NCI-H1105 treated with DMSO at 0.1 percent for 48 hours (cell line): ENCODE measurements around the gene MBOAT7.
A peak's percentile ranks its signal among the peaks of the same experiment; 100 is the strongest.
"Not testable (repeated sequence)": the region's sequence is repeated elsewhere in the genome, so short reads cannot be mapped to it uniquely, and the experiment has no call there.

Source experiments
- DNase-seq: peaks from one replicate; lab custom pipeline; 2025; lab: John Stamatoyannopoulos, UW

MBOAT7 gene

DNA sequence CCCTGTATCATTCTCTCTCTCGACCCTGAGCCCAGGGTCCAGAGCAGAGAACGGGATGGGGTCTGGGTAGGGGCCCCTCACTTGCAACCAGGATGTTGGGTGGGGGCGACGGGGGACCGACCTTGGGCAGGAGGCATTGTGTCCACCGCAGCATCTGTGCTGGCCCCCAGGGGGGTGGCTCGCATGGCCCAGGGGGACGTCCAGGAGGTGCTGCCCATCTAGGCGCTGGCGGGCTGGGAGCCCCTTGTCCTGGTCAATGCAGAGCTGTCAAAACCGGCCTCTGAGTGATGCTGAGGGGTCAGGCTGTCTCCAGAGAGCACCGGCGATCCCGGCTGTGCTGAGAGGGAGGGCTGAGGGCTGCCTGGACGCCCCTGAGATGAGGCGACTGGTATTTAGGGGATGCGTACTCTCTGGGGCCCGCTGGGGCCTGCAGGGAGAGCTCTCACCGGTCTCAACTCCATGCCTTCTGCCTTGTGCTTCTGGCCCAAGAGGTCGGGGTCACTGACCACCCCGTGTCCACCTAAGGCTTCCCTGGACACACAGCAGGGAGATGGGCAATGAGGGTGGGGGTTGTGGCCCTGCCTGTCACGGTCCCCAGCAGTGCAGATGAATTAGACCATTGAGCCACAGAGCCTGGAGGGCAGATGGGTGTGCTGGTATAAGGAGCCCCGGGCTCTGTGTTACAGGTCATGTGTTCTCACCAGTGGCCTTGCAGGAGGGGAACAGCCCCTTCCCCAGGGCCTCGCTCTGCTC is 19.9 kb upstream of the MBOAT7 start:
- no peak for DNase-seq

DNA sequence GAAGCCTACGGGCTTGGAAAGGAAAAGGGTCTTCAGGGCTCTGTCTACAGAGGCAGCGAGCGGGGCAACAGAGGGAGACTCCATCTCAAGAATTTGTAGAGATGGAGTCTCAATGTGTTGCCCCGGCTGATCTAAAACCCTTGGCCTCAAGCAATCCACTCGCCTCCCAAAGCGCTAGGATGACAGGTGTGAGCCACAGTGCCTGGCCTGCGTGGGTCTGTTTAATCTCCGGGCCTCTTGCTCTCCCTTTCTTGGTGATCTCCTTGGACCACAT is 19.3 kb upstream of the MBOAT7 start:
- no peak for DNase-seq

DNA sequence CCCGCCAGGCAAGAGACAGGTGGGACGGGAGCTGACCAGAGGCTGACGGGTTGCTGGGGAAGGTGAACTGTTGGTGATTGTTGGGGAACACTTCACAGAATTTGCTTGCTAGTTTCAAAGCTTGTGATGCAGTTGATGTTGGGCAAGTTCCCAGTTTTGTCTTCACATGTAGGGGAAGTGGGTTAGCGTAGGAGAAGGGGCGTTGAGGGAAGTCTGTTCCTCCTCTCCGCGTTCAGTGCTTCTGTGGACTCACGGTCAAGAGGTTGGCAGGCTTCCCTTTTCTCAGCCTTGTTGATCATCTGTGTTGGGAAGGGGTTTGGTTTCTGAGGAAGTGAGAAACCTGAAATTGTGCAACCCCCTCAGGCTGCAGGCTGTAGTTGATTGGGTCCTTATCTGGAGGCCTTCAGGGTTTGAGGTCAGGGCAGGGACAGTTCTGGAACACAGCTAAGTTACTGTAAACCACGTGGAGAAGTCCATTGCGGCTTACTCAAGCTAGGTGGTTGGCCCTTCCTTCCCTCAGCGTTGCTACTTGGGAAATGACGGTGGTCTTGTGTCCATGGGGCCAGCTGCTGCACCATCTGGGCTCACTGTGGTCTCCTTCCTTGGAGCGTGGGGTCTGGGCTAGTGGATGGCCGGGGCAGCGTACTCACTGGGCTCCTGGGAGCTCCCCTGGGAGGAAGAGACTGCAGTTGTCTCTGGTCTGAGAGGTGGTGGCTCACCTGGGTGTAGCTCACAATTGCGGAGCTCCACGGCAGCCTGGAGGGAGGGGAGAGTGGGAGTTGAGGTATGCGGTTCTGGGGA is 18.8 kb upstream of the MBOAT7 start:
- no peak for DNase-seq

DNA sequence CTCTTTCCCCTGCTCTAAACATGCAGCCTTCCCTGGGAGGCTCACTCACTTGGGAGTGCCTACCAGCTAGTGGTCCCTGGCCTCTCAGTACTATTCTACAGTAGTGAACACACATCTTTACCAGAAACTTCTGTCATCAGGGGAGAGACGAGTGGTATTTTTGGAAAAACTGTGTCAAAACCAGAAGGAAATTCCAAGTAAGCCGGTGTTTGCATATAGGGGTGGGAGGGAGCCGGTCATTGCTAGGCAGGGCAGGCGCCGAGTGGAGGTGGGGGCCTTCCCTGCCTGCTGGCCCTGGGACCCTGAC is 18.2 kb upstream of the MBOAT7 start:
- no peak for DNase-seq

DNA sequence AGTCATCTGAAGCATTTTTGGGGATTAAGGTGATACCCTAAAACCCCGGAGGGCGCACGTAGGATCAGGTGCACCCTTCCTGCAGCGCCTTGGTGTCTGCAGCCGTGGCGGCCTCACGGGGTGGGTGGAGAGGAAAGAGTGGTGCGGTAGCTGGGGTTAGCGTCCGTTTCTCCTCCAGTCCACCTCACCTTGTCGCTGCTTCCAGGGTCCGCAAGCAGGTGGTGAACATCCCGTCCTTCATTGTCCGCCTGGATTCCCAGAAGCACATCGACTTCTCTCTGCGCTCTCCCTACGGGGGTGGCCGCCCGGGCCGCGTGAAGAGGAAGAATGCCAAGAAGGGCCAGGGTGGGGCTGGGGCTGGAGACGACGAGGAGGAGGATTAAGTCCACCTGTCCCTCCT is 17.8 kb upstream of the MBOAT7 start:
- not testable (repeated sequence) for DNase-seq

DNA sequence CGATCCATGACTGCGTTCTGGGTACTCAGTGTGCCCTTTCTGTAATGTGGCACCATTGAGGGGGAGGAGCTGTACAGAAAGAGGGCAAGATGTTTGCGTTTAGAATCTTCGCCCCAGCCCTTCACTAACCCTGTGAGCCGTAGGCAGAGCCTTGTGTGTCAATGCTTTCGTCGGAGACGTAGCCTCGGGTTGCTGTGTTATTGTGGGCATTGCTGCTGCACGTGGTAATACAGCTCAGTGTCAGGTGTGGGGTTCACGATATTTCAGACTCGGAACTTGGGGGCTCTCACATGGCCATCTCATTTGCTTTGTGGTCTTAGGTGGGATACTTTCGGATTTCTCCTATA is 17.4 kb upstream of the MBOAT7 start:
- DNase-seq = no peak

DNA sequence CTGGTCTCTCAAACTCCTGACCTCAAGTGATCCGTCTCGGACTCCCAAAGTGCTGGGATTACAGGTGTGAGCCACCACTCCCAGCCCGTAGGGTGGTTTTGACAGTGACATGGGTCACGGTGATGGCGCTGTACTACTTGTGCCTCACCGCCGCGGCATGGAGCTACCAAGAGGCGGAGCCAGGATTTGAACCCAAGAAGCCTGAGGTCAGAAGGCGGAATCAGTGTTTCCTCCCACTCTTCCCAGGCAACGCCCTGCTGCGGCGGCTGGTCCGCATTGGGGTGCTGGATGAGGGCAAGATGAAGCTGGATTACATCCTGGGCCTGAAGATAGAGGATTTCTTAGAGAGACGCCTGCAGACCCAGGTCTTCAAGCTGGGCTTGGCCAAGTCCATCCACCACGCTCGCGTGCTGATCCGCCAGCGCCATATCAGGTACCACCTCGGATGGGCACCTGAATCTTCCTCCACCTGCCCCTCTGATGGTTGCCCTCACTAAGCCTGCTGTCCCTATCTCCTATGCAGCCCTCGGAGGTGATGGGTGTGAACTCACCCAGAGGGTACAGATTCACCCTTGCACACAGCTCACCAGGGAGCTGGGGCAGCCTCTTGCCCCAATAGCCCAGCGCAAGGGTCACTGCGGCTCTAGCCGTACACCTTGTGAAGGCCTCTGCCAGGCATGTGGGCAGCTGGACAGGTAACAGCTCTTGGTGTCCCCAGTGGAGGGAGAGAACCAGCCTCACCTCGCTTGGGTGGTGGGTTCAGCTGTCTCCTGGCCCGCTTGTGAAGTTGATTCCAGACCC is 16.9 kb upstream of the MBOAT7 start:
- no peak for DNase-seq

DNA sequence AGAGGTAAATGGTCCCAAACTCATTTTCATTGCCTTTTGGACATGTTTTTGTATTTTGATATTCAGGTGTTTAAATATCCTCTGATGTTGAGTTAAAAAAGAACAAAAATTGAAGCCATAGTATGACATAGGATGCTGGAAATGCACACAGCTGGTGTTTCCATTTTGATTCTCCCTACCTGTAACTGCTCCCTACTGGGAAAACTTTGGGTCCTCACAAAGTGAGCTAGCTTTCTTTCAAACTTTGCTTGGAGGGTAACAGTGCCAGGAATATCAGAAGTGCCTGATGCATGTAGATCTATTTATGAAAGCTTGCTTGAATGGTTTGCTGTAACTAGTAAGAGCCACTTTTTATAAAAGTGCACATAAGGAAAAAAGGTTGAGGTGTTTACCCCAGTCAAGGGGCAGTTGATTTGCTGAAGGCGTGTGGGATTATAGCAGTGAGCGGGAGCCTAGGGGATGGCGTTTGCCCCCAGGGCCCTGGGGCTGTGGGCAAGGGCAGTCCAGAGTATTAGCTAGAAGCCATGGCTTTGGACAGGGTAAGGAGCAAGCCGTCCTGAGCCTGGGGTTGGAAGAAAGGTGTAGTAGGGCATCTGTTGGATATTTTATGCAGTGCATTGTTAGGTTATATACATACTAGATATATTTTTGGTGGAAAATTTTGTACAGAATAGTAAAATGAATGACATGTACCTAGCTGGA is 15.5 kb upstream of the MBOAT7 start:
- no peak for DNase-seq

DNA sequence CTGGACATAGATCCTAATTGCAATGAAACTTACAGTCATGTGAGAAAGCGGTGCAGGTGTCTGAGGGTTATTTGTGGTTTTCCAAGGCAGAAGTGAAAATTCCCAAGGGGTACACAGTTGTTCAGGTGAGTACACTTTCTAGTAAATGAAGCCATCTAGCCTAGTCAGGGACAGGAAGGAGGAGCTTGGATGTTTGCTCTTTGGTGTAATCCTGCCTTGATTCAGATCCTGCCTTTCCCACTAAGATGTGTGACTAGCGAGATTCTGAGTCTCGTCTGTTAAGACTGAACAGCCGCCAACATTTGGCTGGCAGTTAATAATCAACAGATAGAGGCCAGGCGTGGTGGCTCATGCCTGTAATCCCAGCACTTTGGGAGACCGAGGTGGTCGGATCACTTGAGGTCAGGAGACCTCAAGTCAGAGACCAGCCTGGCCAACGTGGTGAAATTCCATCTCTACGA is 13.8 kb upstream of the MBOAT7 start:
- no peak for DNase-seq

DNA sequence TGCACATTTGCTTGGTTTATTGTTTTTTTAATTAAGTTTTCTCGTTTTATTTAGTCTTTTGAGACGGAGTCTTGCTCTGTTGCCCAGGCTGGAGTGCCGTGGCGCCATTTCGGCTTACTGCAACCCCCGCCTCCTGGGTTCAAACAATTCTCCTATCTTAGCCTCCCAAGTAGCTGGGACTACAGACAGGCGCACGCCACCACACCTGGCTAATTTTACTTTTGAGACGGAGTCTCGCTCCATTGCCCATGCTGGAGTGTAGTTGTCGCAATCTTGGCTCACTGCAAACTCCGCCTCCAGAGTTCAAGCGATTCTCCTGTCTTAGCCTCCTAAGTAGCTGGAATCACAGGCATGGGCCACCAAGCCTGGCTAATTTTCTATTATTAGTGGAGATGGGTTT is 12.6 kb upstream of the MBOAT7 start:
- no peak for DNase-seq

DNA sequence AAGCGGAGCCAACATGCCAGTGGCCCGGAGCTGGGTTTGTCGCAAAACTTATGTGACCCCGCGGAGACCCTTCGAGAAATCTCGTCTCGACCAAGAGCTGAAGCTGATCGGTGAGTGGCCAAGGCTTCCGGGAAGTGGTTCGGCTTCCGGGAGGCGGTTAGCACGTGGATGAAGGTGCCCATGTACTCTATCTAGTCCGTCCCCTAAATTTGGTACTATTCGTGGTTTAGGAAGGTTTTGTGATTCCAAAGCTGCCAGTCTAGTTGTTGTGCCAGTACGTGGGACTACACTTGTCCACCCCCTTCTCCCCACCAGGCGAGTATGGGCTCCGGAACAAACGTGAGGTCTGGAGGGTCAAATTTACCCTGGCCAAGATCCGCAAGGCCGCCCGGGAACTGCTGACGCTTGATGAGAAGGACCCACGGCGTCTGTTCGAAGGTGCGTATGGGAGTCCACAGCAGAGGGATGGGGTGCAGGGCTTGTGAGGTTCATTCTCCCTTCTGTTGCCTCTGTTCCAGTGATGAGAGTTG is 11.9 kb upstream of the MBOAT7 start:
- DNase-seq = no peak

DNA sequence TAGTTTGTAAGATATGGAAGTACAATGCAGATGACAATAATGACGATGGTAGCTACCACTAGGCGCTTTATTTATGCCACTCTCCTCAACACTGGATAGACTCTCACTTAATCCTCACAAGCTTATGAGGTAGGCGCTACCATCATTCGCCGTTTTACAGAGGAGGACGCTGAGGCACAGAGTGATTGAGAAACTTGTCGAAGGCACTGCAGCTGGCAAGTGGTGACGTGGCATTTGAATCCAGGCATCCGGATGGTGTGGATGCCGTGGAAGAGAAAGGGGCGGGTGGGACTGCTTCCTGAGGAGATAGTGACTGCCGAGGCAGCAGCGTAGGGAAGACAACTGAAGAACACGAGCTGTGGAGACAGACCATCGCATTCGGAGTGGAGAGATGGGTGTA is 10.0 kb upstream of the MBOAT7 start:
- DNase-seq = no peak

DNA sequence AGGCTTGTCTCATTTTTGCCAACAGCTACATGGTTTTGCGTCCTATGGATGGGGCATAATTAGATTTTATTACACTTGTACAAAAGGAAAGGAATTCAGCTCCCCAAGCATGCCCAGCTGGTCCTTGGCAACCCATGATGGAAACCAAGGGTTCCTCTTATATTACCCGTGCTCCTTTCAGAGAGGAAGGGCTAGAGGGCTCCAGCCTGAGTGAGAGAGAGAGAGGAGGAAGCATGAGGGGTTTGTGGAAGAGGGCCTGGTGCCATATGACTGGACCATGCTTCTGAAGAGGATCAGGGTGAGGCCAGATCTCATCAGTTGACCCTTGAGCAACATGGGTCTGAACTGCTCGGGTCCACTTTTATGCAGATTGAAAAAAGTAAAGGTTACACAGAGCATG is 7.7 kb upstream of the MBOAT7 start:
- DNase-seq = no peak

DNA sequence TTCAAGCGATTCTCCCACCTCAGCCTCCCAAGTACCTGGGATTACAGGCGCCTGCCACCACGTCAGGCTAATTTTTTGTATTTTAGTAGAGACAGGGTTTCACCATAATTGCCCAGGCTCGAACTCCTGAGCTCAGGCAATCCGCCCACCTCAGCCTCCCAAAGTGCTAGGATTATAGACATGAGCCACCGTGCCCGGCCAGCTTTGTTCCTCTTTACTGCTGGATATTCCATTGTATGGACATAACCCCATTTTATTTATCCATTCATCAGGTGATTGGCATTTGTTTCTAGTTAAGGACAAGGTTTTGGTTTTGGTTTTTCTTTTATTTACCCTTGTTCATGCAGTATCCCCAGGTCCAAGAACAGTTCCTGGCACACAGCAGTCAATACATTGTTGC is 7.2 kb upstream of the MBOAT7 start:
- no peak for DNase-seq

DNA sequence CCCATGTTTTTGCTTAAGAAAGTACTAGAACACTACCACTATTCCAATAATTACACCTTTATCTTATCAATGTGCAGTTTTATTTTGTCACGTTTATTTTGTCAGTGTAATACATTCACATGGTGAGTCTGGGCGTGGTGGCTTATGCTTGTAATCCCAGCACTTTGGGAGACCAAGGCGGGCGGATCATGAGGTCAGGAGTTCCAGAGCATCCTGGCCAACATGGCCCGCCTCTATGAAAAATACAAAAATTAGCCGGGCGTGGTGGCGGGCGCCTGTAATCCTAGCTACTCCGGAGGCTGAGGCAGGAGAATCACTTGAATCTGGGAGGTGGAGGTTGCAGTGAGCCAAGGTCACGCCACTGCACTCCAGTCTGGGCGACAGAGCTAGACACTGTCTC is 5.1 kb upstream of the MBOAT7 start:
- DNase-seq = not testable (repeated sequence)

DNA sequence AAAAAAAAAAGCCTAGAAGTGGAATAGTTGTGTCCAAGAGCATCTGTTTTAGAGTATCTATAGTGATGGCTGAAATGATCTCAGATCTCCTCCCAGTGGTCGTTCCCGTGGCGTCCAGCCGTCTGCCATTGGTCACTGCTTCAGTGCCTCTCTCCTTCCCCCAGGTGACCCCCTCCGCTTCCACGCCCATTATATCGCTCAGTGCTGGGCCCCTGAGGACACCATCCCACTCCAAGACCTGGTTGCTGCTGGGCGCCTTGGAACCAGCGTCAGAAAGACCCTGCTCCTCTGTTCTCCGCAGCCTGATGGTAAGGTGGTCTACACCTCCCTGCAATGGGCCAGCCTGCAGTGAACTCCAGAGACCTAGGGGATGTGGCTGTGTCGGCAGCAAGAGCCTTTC is 3.6 kb upstream of the MBOAT7 start:
- DNase-seq = no peak

DNA sequence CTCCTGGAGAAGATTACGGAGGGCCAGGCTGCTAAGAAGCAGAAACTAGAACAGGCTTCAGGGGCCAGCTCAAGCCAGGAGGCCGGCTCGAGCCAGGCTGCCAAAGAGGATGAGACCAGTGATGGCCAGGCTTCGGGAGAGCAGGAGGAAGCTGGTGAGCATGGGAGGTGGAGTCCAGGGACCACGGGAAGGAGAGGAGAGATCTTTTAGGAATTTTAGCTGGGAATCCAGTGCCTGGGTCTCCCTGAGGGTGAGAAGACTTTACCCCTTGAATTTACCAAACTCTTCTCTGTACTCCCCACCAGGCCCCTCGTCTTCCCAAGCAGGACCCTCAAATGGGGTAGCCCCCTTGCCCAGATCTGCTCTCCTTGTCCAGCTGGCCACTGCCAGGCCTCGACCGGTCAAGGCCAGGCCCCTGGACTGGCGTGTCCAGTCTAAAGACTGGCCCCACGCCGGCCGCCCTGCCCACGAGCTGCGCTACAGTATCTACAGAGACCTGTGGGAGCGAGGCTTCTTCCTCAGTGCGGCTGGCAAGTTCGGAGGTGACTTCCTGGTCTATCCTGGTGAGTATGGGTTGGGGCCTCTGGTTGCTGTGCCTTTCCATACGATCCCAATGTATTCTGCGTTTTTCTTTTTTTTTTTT is 2.6 kb upstream of the MBOAT7 start:
- no peak for DNase-seq

DNA sequence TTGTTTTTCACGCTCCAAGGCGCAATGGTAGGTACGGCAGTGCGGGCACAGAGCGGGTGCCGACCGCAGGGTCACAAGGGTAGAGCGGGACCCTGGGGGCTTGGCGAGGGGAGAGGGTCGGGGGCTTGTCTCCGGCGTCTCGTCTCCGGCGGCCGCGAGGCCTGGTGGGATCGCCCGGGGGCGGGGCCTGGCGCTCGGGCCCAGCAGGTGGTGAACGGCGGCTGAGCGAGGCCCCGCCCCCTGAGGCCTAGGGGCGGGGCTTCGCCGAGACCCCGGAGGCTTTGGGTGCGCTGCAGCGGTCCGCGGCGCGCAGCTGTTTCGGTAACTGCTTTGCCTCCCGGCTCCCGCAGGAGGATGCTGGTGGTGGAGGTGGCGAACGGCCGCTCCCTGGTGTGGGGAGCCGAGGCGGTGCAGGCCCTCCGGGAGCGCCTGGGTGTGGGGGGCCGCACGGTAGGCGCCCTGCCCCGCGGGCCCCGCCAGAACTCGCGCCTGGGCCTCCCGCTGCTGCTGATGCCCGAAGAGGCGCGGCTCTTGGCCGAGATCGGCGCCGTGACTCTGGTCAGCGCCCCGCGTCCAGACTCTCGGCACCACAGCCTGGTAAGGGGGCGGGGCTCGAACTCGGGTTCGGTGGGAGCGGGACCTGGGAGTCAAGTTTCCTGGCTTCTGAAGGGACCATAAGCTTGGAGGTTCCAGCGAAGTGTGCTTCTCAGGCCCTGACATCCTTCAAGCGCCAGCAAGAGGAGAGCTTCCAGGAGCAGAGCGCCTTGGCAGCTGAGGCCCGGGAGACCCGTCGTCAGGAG is 1.8 kb upstream of the MBOAT7 start, which contains the start of gene TSEN34:
Gene TSEN34 (plus strand): TSS at position 298 of the 800 bp plus-strand sequence. CDS start 57 bp downstream, at position 355.
- peak; percentile 89 for DNase-seq

DNA sequence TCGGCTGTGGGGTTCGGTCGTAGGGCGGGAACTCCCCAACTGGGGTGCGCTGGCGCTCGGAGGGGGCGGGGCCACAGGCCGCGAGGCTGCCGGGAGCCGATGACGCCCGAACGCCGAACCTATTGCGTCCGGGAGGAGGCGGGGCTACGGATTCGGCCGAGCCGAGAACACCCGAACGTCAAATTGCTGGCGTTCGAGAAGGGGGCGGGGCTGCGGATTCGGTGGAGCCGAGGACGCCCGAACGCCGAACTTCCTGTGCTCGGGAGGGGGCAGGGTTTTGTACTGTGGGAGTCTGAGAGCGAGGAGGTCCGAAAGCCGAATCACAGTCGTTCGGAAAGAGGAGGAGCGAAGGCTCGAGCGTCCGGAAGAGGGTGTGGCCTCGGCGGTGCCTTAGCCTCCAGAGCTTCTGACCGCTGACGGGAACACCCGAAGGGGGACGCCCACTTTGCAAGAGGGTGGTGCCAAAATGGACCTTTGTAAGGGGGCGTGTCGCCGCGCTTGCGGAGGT is 1.2 kb upstream of the MBOAT7 start:
- DNase-seq = peak; percentile 99

DNA sequence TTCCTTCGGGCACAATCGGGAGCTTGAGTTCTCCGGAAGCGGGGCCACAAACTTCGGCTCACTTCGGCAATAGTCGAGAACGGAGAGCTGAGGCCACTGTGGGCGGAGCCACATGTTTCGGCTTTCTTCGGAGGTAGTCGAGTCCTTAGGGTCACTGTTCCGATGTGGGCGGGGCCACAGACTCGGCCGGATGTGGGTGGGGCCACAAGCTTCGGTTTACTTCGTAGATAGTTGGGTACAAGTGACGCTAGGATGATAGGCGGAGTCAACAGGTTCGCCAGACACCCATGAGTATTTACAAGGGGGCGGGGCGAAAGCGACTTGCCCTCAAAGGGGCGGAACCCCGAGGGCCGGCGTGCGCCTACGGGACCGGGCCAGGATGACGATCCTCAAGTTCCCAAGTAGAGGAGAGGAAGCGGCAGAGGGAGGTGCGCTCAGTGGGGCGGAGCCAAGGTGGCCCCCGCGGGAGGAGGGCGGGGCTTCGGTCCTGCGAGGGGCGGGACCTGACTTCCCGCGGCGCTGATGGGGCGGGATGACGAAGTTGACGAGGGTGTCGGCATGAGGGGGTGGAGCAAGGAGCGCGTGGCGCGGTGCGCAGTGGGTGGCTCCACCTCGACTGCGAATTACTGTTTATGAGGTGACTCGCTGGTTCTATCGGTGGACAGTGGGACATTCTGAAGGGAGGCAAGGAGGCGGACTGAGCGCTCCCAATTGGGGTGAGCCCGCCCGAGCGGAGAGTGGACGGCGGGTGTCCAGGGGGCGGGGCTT is 539 bp upstream of the MBOAT7 start:
- peak; percentile 100 for DNase-seq
